Astrocyte (in vitro differentiated cells and primary cell): ENCODE measurements around the gene CISH.
A peak's percentile ranks its signal among the peaks of the same experiment; 100 is the strongest.

Experiments used
- CTCF ChIP-seq: IDR thresholded peaks from 2 replicates; pipeline ENCODE4 v1.5.1; 2011; ENCODE audit warnings: low read depth, mild to moderate bottlenecking, inconsistent platforms, low read length, moderate library complexity; ENCODE audit not compliant: insufficient read depth
- EZH2 ChIP-seq: IDR thresholded peaks from 2 replicates; pipeline ENCODE4 v1.6.1; 2012; ENCODE audit warnings: mild to moderate bottlenecking, low read length, inconsistent platforms; ENCODE audit not compliant: insufficient read depth

- TF ChIP-seq CTCF: peak; percentile 4
- no peak for TF ChIP-seq EZH2
Observed at GRCh38 chr3:50652709-50653108, 41.1 kb upstream of the CISH start.
